ENCODE results near the gene NCKAP1. TPM values are rescaled to one million over a fixed set of nuclear protein-coding genes. Genes with fewer than 3 reads are reported as not detected.
"Not testable (repeated sequence)": the region's sequence is repeated elsewhere in the genome, so short reads cannot be mapped to it uniquely, and the experiment has no call there.

Gene NCKAP1
- total and polyA plus RNA-seq, 4 donors, result 36.4 to 194 (median 73.1) TPM

DNA sequence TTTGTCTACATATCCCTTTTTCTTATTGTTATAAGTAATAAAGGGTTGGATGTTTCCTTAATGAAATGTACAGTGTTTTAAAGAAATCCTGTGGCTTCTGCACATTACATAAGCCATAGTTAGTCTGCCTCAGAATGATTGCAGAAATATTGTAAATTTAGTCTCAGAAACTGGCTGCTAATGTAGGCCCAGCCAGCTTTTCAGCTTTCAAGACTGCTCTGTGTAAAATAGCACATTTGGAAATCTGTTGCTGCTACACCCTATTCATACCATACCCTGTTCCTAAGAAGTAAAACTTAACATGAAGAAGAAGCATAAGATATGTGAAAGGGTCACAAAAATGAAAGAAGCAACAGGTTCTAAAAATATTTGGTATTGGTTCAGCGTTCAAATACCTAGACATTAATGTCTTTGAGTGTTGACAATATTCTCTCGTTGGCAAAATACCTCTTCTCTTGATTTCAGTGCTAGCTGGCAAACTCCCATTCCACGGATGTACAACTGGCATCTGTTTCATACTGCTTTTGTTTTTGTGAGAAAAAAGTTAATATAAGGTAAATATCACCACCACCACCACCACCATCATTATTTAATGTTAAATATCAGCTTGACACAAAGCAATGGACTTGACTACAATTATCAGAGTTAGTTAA is 19.2 kb upstream of the NCKAP1 start:
- H3K36me3 ChIP-seq (ENCODE audit: control insufficient read depth in 4 of 4, insufficient read depth in 4 of 4, low read length in 4 of 4), result no peaks in the 10 kb centered on the region
- ATAC-seq (ENCODE audit: insufficient read depth, low FRiP score), result no peak
- H3K9me3 ChIP-seq (ENCODE audit: control insufficient read depth in 4 of 4, insufficient read depth in 3 of 4, low read length in 3 of 4), result no peaks in the 10 kb centered on the region
- DNase-seq, result no peak
- H3K27ac ChIP-seq (ENCODE audit: low read depth in 1 of 2, low read length in 1 of 2), result no peak overlapping the region
- no peaks in the 10 kb centered on the region for H3K27me3 ChIP-seq (ENCODE audit: control insufficient read depth in 3 of 3, insufficient read depth in 3 of 3, low read length in 2 of 3)
- no peaks in the 10 kb centered on the region for H3K4me1 ChIP-seq (ENCODE audit: control insufficient read depth in 5 of 5, insufficient read depth in 5 of 5, low read length in 5 of 5)
- WGBS, 2 donors, result 54 to 85% methylated on average over 3 of the region's 3 CpGs
- no peak overlapping the region for H3K4me3 ChIP-seq
- H3K9ac ChIP-seq (ENCODE audit: insufficient read depth in 1 of 2, low read length in 2 of 2), result no peak overlapping the region
- TF ChIP-seq, protein P1, sequence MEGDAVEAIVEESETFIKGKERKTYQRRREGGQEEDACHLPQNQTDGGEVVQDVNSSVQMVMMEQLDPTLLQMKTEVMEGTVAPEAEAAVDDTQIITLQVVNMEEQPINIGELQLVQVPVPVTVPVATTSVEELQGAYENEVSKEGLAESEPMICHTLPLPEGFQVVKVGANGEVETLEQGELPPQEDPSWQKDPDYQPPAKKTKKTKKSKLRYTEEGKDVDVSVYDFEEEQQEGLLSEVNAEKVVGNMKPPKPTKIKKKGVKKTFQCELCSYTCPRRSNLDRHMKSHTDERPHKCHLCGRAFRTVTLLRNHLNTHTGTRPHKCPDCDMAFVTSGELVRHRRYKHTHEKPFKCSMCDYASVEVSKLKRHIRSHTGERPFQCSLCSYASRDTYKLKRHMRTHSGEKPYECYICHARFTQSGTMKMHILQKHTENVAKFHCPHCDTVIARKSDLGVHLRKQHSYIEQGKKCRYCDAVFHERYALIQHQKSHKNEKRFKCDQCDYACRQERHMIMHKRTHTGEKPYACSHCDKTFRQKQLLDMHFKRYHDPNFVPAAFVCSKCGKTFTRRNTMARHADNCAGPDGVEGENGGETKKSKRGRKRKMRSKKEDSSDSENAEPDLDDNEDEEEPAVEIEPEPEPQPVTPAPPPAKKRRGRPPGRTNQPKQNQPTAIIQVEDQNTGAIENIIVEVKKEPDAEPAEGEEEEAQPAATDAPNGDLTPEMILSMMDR (IDR thresholded peaks at IDR 0.05; ENCODE audit: control extremely low read depth, extremely low read depth), result no peak

DNA sequence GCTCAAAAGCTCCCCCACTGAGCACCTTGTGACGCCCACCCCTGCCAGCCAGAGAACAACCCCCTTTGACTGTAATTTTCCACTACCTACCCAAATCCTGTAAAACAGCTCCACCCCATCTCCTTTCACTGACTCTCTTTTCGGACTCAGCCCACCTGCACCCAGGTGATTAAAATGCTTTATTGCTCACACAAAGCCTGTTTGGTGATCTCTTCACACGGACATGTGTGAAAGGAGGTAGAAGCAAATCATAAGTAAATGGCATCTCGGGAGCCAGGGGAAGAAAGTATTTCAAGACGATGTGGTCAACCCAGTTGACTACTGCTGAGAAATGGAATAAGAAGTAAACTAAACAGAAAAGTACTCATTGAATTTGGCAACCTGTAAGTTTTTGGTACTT is 11.2 kb upstream of the NCKAP1 start:
- DNase-seq (no peak), ATAC-seq (ENCODE audit: insufficient read depth, low FRiP score) (no peak)
- Histone ChIP-seq H3K36me3 (ENCODE audit: control insufficient read depth in 4 of 4, insufficient read depth in 4 of 4, low read length in 4 of 4) (no peaks in the 10 kb centered on the region), H3K27ac (ENCODE audit: low read depth in 1 of 2, low read length in 1 of 2) (no peak overlapping the region), H3K27me3 (ENCODE audit: control insufficient read depth in 3 of 3, insufficient read depth in 3 of 3, low read length in 2 of 3) (no peaks in the 10 kb centered on the region), H3K9me3 (ENCODE audit: control insufficient read depth in 4 of 4, insufficient read depth in 3 of 4, low read length in 3 of 4) (peaks cover 0 to 2% (median 0%) of the 10 kb centered on the region in 4 donors), H3K4me1 (ENCODE audit: control insufficient read depth in 5 of 5, insufficient read depth in 5 of 5, low read length in 5 of 5) (no peaks in the 10 kb centered on the region), H3K9ac (ENCODE audit: insufficient read depth in 1 of 2, low read length in 2 of 2) (no peak overlapping the region), H3K4me3 (no peak overlapping the region)
- WGBS, 2 donors, result 79 to 85% methylated on average over 5 of the region's 5 CpGs
- TF ChIP-seq, protein P1 (IDR thresholded peaks at IDR 0.05; ENCODE audit: control extremely low read depth, extremely low read depth), result no peak

DNA sequence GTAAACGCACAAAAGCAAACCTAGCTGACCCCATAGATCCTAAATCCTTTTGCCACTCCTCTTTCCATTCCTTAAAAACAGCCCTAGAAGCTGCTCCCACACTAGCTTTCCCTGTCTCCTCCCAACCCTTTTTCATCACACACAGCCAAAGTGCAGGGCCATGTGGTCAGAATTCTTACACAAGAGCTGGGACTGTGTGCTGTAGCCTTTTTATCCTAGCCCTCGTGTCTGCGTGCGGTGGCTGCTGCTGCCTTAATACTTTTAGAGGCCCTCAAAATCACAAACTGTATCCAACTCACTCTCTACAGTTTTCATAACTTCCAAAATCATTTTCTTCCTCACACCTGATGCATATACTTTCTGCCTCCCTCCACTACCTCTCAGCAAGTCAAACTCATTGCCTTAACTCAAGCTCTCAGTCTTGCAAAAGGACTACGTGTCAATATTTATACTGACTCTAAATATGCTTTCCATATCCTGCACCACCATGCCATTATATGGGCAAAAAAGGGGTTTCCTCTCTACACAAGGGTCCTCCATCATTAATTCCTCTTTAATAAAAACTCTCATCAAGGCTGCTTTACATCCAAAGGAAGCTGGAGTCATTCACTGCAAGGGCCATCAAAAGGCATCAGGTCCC is 9.3 kb upstream of the NCKAP1 start:
- WGBS, 2 donors, result 83 to 94% methylated on average over 5 of the region's 5 CpGs
- H3K27me3 ChIP-seq (ENCODE audit: control insufficient read depth in 3 of 3, insufficient read depth in 3 of 3, low read length in 2 of 3); ATAC-seq (ENCODE audit: insufficient read depth, low FRiP score); H3K36me3 ChIP-seq (ENCODE audit: control insufficient read depth in 4 of 4, insufficient read depth in 4 of 4, low read length in 4 of 4); H3K4me3 ChIP-seq; H3K27ac ChIP-seq (ENCODE audit: low read depth in 1 of 2, low read length in 1 of 2); H3K9me3 ChIP-seq (ENCODE audit: control insufficient read depth in 4 of 4, insufficient read depth in 3 of 4, low read length in 3 of 4); H3K4me1 ChIP-seq (ENCODE audit: control insufficient read depth in 5 of 5, insufficient read depth in 5 of 5, low read length in 5 of 5); DNase-seq; H3K9ac ChIP-seq (ENCODE audit: insufficient read depth in 1 of 2, low read length in 2 of 2): not testable (repeated sequence)

DNA sequence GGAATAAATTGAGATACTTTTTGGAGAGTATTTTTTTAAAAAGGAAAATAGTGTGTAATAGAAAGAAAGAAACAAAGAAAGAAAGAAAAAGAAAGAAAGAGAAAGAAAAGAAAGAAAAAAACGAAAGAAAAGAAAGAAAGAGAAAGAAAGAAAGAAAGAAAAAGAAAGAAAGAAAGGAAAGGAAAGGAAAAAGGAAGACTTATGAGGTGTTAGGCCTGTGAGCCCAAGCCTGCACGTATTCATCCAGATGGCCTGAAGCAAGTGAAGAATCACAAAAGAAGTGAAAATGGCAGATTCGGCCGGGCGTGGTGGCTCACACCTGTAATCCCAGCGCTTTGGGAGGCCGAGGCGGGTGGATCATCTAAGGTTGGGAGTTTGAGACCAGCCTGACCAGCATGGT is 5.3 kb upstream of the NCKAP1 start:
- WGBS, 2 donors, result 92 to 95% methylated on average over 7 to 8 of the region's 8 CpGs
- not testable (repeated sequence) for H3K27me3 ChIP-seq (ENCODE audit: control insufficient read depth in 3 of 3, insufficient read depth in 3 of 3, low read length in 2 of 3)

More for the DNA sequence above, 5.3 kb upstream of the NCKAP1 start:
- not testable (repeated sequence) for H3K27ac ChIP-seq (ENCODE audit: low read depth in 1 of 2, low read length in 1 of 2); H3K36me3 ChIP-seq (ENCODE audit: control insufficient read depth in 4 of 4, insufficient read depth in 4 of 4, low read length in 4 of 4); ATAC-seq (ENCODE audit: insufficient read depth, low FRiP score); H3K9me3 ChIP-seq (ENCODE audit: control insufficient read depth in 4 of 4, insufficient read depth in 3 of 4, low read length in 3 of 4); H3K4me1 ChIP-seq (ENCODE audit: control insufficient read depth in 5 of 5, insufficient read depth in 5 of 5, low read length in 5 of 5); DNase-seq; H3K9ac ChIP-seq (ENCODE audit: insufficient read depth in 1 of 2, low read length in 2 of 2); H3K4me3 ChIP-seq

Data from lung (tissue), 12 donors.